ENCODE results near the gene DOLPP1.
"Not testable (repeated sequence)": the region's sequence is repeated elsewhere in the genome, so short reads cannot be mapped to it uniquely, and the experiment has no call there.

The DOLPP1 gene

GRCh38 chr9:129080601-129081387 is at the start of gene DOLPP1:
DOLPP1 (plus strand) TSS chr9:129081111; CDS start chr9:129081132, 21 bp downstream.
- Histone ChIP-seq H3K36me3 (ENCODE audit: control insufficient read depth, insufficient read depth, low read length, severe bottlenecking) (peaks cover 10% of the 10 kb centered on the region), H3K4me1 (ENCODE audit: control insufficient read depth, insufficient read depth, low read length) (peaks cover 16% of the 10 kb centered on the region), H3K27me3 (replicated peaks; ENCODE audit: control insufficient read depth, insufficient read depth, low read length) (no peaks in the 10 kb centered on the region), H3K4me3 (ENCODE audit: low read length) (peak within 1 kb of the TSS; percentile 96), H3K9ac (ENCODE audit: low read length) (peak within 1 kb of the TSS; percentile 94), H3K9me3 (ENCODE audit: control insufficient read depth, low read length) (no peaks in the 10 kb centered on the region)
- DNase-seq (ENCODE audit: low read depth), result peak; percentile 100

GRCh38 chr9:129031514-129031913 is 49.4 kb upstream of the DOLPP1 start:
- H3K9me3 ChIP-seq (ENCODE audit: control insufficient read depth, low read length), result no peaks in the 10 kb centered on the region
- no peaks in the 10 kb centered on the region for H3K36me3 ChIP-seq (ENCODE audit: control insufficient read depth, insufficient read depth, low read length, severe bottlenecking)
- DNase-seq (ENCODE audit: low read depth), result no peak
- no peaks in the 10 kb centered on the region for H3K27me3 ChIP-seq (replicated peaks; ENCODE audit: control insufficient read depth, insufficient read depth, low read length)
- H3K9ac ChIP-seq (ENCODE audit: low read length), result no peak overlapping the region
- H3K4me1 ChIP-seq (ENCODE audit: control insufficient read depth, insufficient read depth, low read length), result peaks cover 15% of the 10 kb centered on the region
- H3K4me3 ChIP-seq (ENCODE audit: low read length), result no peak overlapping the region

GRCh38 chr9:129032541-129033159 is 48.3 kb upstream of the DOLPP1 start:
- H3K9me3 ChIP-seq (ENCODE audit: control insufficient read depth, low read length), result no peaks in the 10 kb centered on the region
- no peaks in the 10 kb centered on the region for H3K27me3 ChIP-seq (replicated peaks; ENCODE audit: control insufficient read depth, insufficient read depth, low read length)
- H3K36me3 ChIP-seq (ENCODE audit: control insufficient read depth, insufficient read depth, low read length, severe bottlenecking), result no peaks in the 10 kb centered on the region
- H3K9ac ChIP-seq (ENCODE audit: low read length), result no peak overlapping the region
- no peak overlapping the region for H3K4me3 ChIP-seq (ENCODE audit: low read length)
- DNase-seq (ENCODE audit: low read depth), result no peak
- peaks cover 15% of the 10 kb centered on the region for H3K4me1 ChIP-seq (ENCODE audit: control insufficient read depth, insufficient read depth, low read length)

- H3K9me3 ChIP-seq (ENCODE audit: control insufficient read depth, low read length), result no peaks in the 10 kb centered on the region
- no peak overlapping the region for H3K9ac ChIP-seq (ENCODE audit: low read length)
- H3K36me3 ChIP-seq (ENCODE audit: control insufficient read depth, insufficient read depth, low read length, severe bottlenecking), result no peaks in the 10 kb centered on the region
- no peaks in the 10 kb centered on the region for H3K27me3 ChIP-seq (replicated peaks; ENCODE audit: control insufficient read depth, insufficient read depth, low read length)
- H3K4me1 ChIP-seq (ENCODE audit: control insufficient read depth, insufficient read depth, low read length), result peaks cover 20% of the 10 kb centered on the region
- no peak overlapping the region for H3K4me3 ChIP-seq (ENCODE audit: low read length)
- DNase-seq (ENCODE audit: low read depth), result no peak
These were observed 47.7 kb upstream of the DOLPP1 start for GRCh38 chr9:129033216-129033615.

GRCh38 chr9:129035838-129036237 is 45.1 kb upstream of the DOLPP1 start:
- H3K9ac ChIP-seq (ENCODE audit: low read length), result peak overlapping the region; percentile 95
- H3K4me3 ChIP-seq (ENCODE audit: low read length), result peak overlapping the region; percentile 97
- H3K27me3 ChIP-seq (replicated peaks; ENCODE audit: control insufficient read depth, insufficient read depth, low read length); H3K9me3 ChIP-seq (ENCODE audit: control insufficient read depth, low read length); DNase-seq (ENCODE audit: low read depth); H3K36me3 ChIP-seq (ENCODE audit: control insufficient read depth, insufficient read depth, low read length, severe bottlenecking): not testable (repeated sequence)
- peaks cover 16% of the 10 kb centered on the region for H3K4me1 ChIP-seq (ENCODE audit: control insufficient read depth, insufficient read depth, low read length)

GRCh38 chr9:129036241-129036922 is 44.5 kb upstream of the DOLPP1 start, which contains the start of gene MIGA2:
MIGA2 (plus strand) TSS chr9:129036626; CDS start chr9:129040595, 3,969 bp downstream.
- Histone ChIP-seq H3K36me3 (ENCODE audit: control insufficient read depth, insufficient read depth, low read length, severe bottlenecking) (peaks cover 4% of the 10 kb centered on the region), H3K4me3 (ENCODE audit: low read length) (peak within 1 kb of the TSS; percentile 97), H3K27me3 (replicated peaks; ENCODE audit: control insufficient read depth, insufficient read depth, low read length) (no peaks in the 10 kb centered on the region), H3K4me1 (ENCODE audit: control insufficient read depth, insufficient read depth, low read length) (peaks cover 16% of the 10 kb centered on the region), H3K9me3 (ENCODE audit: control insufficient read depth, low read length) (no peaks in the 10 kb centered on the region), H3K9ac (ENCODE audit: low read length) (peak within 1 kb of the TSS; percentile 95)
- DNase-seq (ENCODE audit: low read depth), result peak; percentile 99

GRCh38 chr9:129036923-129037766 is 43.8 kb upstream of the DOLPP1 start:
- Histone ChIP-seq H3K27me3 (replicated peaks; ENCODE audit: control insufficient read depth, insufficient read depth, low read length) (no peaks in the 10 kb centered on the region), H3K9me3 (ENCODE audit: control insufficient read depth, low read length) (no peaks in the 10 kb centered on the region), H3K4me1 (ENCODE audit: control insufficient read depth, insufficient read depth, low read length) (peaks cover 16% of the 10 kb centered on the region), H3K4me3 (ENCODE audit: low read length) (peak overlapping the region; percentile 97), H3K9ac (ENCODE audit: low read length) (peak overlapping the region; percentile 95), H3K36me3 (ENCODE audit: control insufficient read depth, insufficient read depth, low read length, severe bottlenecking) (peaks cover 12% of the 10 kb centered on the region)
- DNase-seq (ENCODE audit: low read depth), result peak; percentile 32

GRCh38 chr9:129037767-129038098 is 43.2 kb upstream of the DOLPP1 start:
- H3K4me3 ChIP-seq (ENCODE audit: low read length), result peak overlapping the region; percentile 97
- peak overlapping the region; percentile 95 for H3K9ac ChIP-seq (ENCODE audit: low read length)
- no peaks in the 10 kb centered on the region for H3K27me3 ChIP-seq (replicated peaks; ENCODE audit: control insufficient read depth, insufficient read depth, low read length)

GRCh38 chr9:129038109-129038852 is 42.6 kb upstream of the DOLPP1 start:
- peak overlapping the region; percentile 95 for H3K9ac ChIP-seq (ENCODE audit: low read length)
- no peak for DNase-seq (ENCODE audit: low read depth)
- no peaks in the 10 kb centered on the region for H3K9me3 ChIP-seq (ENCODE audit: control insufficient read depth, low read length)
- H3K27me3 ChIP-seq (replicated peaks; ENCODE audit: control insufficient read depth, insufficient read depth, low read length), result no peaks in the 10 kb centered on the region
- peak overlapping the region; percentile 97 for H3K4me3 ChIP-seq (ENCODE audit: low read length)
- peaks cover 20% of the 10 kb centered on the region for H3K36me3 ChIP-seq (ENCODE audit: control insufficient read depth, insufficient read depth, low read length, severe bottlenecking)
- H3K4me1 ChIP-seq (ENCODE audit: control insufficient read depth, insufficient read depth, low read length), result peaks cover 16% of the 10 kb centered on the region

More at GRCh38 chr9:129037767-129038098, 43.2 kb upstream of the DOLPP1 start:
- no peak for DNase-seq (ENCODE audit: low read depth)
- peaks cover 16% of the 10 kb centered on the region for H3K4me1 ChIP-seq (ENCODE audit: control insufficient read depth, insufficient read depth, low read length)
- H3K9me3 ChIP-seq (ENCODE audit: control insufficient read depth, low read length), result no peaks in the 10 kb centered on the region
- peaks cover 18% of the 10 kb centered on the region for H3K36me3 ChIP-seq (ENCODE audit: control insufficient read depth, insufficient read depth, low read length, severe bottlenecking)

GRCh38 chr9:129040113-129040643 is 40.7 kb upstream of the DOLPP1 start:
- peaks cover 25% of the 10 kb centered on the region for H3K36me3 ChIP-seq (ENCODE audit: control insufficient read depth, insufficient read depth, low read length, severe bottlenecking)
- no peak for DNase-seq (ENCODE audit: low read depth)
- no peak overlapping the region for H3K4me3 ChIP-seq (ENCODE audit: low read length)

More at GRCh38 chr9:129040113-129040643, 40.7 kb upstream of the DOLPP1 start:
- Histone ChIP-seq H3K9me3 (ENCODE audit: control insufficient read depth, low read length) (no peaks in the 10 kb centered on the region), H3K9ac (ENCODE audit: low read length) (no peak overlapping the region), H3K4me1 (ENCODE audit: control insufficient read depth, insufficient read depth, low read length) (peaks cover 16% of the 10 kb centered on the region), H3K27me3 (replicated peaks; ENCODE audit: control insufficient read depth, insufficient read depth, low read length) (no peaks in the 10 kb centered on the region)
